NCI-H1105 treated with DMSO at 0.1 percent for 48 hours (cell line): ENCODE measurements around the gene ZCCHC9.
"Not testable (repeated sequence)": the region's sequence is repeated elsewhere in the genome, so short reads cannot be mapped to it uniquely, and the experiment has no call there.

Experiments used
- DNase-seq: peaks from one replicate; lab custom pipeline; 2025; lab: John Stamatoyannopoulos, UW

ZCCHC9 gene

GRCh38 chr5:81308836-81309235, 7.4 kb downstream of the ZCCHC9 start:
- no peak for DNase-seq

- DNase-seq: no peak
These were observed 9.1 kb downstream of the ZCCHC9 start for GRCh38 chr5:81310402-81311063.

- DNase-seq: no peak
These were observed 11.9 kb downstream of the ZCCHC9 start for GRCh38 chr5:81313278-81313677.

- DNase-seq: no peak
These were observed 12.3 kb downstream of the ZCCHC9 start for GRCh38 chr5:81313686-81314085.

- DNase-seq: no peak
These were observed 13.2 kb downstream of the ZCCHC9 start for GRCh38 chr5:81314581-81314980.

- DNase-seq: no peak
These were observed 13.9 kb downstream of the ZCCHC9 start for GRCh38 chr5:81315336-81315735.

- DNase-seq: no peak
These were observed 14.4 kb downstream of the ZCCHC9 start for GRCh38 chr5:81315830-81316229.

- DNase-seq: no peak
These were observed 15.2 kb downstream of the ZCCHC9 start for GRCh38 chr5:81316571-81316970.

- no peak for DNase-seq
These were observed 16.1 kb downstream of the ZCCHC9 start for GRCh38 chr5:81317536-81317935.

GRCh38 chr5:81326554-81326953, 25.2 kb downstream of the ZCCHC9 start:
- DNase-seq: no peak

- no peak for DNase-seq
These were observed 33.1 kb downstream of the ZCCHC9 start for GRCh38 chr5:81334304-81335061.

GRCh38 chr5:81335946-81336345, 34.6 kb downstream of the ZCCHC9 start:
- no peak for DNase-seq

GRCh38 chr5:81336556-81336955, 35.2 kb downstream of the ZCCHC9 start:
- no peak for DNase-seq

- DNase-seq: no peak
These were observed 36.4 kb downstream of the ZCCHC9 start for GRCh38 chr5:81337803-81338202.

- not testable (repeated sequence) for DNase-seq
These were observed 36.8 kb downstream of the ZCCHC9 start for GRCh38 chr5:81338213-81338612.

- DNase-seq: no peak
These were observed 43.3 kb downstream of the ZCCHC9 start for GRCh38 chr5:81344736-81345135.

GRCh38 chr5:81345411-81346003, 44.1 kb downstream of the ZCCHC9 start:
- DNase-seq: no peak

GRCh38 chr5:81349161-81349560, 47.8 kb downstream of the ZCCHC9 start:
- no peak for DNase-seq

- no peak for DNase-seq
These were observed 49.1 kb downstream of the ZCCHC9 start for GRCh38 chr5:81350507-81350906.

- no peak for DNase-seq
These were observed 51.8 kb downstream of the ZCCHC9 start for GRCh38 chr5:81353189-81353588.

- DNase-seq: no peak
These were observed 52.7 kb downstream of the ZCCHC9 start for GRCh38 chr5:81354093-81354492.

- no peak for DNase-seq
These were observed 54.2 kb downstream of the ZCCHC9 start for GRCh38 chr5:81355291-81356251.
